Left renal pelvis (tissue), 4 donors: ENCODE data around the gene NFASC. TPM values are rescaled to one million over a fixed set of nuclear protein-coding genes. Genes with fewer than 3 reads are reported as not detected.

Experiments
- DNase-seq, 4 donors: peaks; one replicate each; pipeline ENCODE4 v3.0.0-alpha.2; 2013; ENCODE audit warnings: low read depth in 4 of 4, low spot score in 3 of 4
- polyA plus RNA-seq, 4 donors: library from polyadenylated mRNA; unstranded; fragments of 120-200 nt; gene quantifications; one replicate each; pipeline ENCODE4 v1.2.1, GENCODE V29; 2013; ENCODE audit not compliant: insufficient read length in 4 of 4

NFASC gene
- polyA plus RNA-seq, 4 donors, result 5.7 to 32.2 (median 13.9) TPM

DNA sequence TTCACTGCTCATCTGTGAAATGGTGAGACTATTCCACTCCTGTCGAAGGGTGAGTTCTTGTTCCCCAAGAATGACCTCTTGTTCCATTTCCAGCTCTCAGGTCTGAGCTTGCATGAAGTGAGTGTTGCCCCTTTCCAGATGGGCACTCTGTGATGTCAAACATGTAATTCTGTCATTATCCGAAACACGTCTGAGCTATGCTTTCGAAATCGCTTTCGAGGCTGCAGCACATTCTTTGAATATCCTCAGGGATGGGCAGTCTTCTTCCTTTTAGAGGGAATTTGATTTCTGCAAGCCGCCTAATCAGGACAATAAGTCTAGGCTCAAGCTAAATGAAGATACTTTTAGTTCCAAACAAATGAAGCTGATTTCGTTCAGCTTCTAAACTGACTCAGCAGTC is 15.1 kb downstream of the NFASC start:
- no peak for DNase-seq

DNA sequence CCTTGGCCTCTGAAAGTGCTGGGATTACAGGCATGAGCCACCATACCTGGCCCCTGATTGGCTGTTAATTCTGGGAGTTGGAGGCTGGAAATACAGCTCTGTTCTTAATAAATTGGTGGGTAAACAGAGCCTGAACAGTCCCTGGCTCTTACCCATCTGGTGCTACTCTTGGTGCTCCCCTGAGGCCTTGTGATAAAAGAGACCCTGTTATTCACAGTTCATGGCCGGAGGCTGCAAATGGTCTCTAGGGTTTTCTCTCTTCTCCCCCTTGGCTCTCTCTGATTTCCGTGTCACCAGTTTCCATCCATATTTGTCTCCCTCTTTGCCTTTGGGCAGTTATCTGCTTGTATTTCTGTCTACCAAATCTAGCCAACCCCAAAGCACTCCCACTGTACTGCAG is 17.2 kb downstream of the NFASC start:
- DNase-seq, result no peak

DNA sequence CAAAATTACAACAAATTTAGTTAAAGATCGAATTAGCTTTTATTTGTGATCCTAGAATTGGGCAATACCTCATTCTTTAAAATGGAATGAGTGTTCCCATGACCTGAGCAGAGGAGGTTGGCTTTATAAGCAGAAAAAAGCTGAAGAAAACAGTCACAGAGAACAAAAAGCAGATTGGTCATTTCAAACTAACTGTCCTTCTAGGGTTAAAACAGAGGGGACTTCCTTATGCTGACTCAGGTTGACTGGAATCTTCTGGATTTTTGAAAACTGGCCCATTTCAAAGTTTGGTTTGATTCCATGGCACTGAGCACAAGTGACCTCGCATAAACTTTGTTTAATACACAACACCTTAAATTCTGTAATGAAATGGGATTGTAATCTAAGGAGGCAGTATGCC is 17.6 kb downstream of the NFASC start:
- no peak for DNase-seq

DNA sequence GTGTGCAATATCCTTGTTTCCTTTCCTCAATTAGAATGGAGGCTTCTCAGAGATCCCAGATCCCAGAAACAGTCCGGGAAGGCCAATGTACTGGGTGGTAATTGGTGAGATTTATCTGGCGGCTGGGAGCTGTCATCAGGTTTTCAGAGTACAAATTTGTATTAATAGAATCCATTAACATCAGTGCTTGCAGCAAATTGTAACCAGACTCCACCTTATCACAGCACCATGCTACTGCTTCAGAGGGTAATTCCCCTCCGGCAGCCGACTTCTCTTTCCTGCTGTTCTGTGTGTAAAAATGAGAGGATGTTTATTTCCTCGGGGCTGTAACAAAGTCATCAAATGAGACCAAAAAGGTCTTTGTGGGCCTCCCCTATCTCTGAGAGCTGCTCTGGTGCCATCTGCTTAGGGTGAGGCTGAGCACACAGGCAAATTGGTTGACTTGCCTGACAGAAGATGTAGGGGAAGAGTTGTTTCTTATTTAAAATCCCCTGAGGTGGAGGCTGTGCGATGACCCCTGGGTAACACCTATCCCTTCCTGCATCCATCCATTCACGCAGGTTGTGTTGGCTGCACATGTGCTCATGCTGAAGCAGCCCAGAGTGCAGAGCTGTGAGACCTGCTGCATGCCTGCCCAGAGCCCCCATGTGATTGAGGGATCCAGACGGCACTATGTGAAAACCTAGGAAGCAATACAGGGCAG is 19.2 kb downstream of the NFASC start:
- DNase-seq, result no peak

DNA sequence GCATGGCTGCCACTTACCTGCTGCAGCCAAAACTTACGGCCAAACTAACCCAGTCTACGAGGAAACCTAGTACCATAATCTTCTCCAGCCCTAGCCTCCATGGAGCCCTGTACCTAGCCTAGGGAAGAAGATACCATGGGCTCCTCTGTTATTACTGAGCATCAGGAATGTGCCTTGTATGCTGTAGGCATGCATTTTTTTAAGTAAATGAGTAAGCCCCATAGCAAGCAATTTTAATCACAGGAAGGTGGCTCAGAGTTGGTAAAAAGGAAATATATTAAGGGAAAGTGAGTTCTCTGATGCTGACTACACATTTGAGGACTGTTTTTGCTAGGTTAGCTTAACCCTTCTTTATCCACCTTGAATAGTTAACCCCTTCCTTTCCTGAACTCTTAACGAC is 21.2 kb downstream of the NFASC start:
- DNase-seq, result no peak

DNA sequence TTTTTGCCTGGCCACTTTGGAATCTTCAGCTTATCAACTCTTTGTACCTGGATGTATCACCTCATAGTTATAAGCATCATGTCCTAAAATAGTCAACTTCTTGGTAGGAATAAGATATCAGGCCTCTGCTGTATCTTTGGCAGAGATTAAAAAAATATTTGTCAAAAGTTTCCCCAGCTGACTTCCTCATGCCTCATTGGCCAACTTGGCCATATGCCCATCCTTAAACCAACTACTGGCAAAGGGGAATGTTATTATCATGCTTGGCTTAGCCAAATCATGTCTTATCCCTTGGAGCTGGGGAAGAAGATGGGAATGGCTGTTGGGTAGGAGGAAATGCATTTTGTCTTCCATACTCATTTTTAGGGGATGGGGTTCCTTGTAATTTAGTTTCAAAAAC is 23.4 kb downstream of the NFASC start:
- DNase-seq, result no peak

DNA sequence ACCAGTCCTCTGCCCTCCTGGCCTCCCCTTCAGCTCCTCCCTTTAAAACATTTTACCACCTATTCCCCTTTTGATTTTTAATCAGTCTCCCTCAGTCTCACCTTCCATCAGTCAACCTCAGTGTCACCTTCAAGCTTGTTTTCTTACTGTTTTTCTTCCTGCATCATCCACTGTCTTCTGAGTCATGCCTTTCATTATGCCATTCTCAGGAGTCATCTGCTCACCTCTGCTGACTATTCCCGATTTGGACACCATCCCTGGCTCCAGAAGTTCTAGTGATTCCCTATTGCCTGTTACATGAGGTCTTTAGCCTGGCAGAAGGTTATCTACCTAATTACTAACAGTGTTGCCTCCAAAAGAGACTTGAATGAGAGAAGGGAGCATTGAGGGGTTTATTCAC is 23.9 kb downstream of the NFASC start:
- DNase-seq, result no peak

DNA sequence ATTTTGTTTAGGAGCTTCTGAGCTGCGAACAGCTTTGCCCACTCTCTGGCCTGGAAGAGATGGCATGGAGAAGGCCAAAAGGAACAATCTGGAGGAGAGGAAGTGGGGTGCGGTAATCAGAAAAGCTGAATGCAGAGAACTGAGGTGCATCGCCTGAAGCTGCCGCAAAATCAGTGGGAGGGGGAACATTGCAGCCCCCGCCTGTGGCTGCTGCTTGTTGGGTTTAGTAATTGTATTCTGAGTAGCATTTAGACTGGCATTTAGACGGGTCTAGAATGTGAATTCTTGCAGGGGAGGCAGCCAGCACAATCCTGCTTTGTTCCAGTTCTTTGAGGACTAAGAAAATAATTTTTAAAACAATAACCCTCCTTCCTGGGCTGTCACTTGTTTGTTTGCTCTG is 25.4 kb downstream of the NFASC start:
- no peak for DNase-seq

DNA sequence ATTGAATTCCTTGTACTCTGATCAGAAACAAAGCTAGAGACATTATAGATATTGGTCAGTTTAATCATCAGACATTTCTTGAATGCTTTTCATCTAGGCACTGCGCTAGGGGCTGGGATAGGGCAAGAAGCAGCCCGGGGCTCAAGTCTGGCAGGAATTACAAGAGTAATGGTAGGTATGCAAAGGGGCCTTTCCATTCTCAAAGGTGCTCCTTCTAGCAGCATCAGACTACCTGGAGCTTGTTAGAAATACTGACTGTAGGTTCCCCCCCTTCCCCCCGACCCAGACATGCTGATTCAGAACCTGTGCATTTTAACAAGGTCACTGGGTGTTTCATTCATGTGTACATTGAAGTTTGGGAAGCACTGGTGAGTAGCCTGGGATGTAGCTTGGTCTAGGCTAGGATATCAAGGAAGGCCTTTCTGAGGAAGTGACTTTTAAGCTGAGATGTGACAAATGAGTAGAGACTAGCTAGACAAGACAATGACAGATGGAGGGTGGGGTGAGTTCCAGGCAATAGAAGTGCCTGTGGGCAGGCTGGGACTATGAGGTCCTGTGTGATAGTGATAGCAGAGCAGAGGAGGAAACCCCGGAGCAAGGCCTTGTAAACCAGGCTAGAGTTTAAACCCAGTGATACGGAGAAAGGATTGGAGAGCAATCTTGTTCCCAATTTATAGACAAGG is 26.3 kb downstream of the NFASC start:
- no peak for DNase-seq

DNA sequence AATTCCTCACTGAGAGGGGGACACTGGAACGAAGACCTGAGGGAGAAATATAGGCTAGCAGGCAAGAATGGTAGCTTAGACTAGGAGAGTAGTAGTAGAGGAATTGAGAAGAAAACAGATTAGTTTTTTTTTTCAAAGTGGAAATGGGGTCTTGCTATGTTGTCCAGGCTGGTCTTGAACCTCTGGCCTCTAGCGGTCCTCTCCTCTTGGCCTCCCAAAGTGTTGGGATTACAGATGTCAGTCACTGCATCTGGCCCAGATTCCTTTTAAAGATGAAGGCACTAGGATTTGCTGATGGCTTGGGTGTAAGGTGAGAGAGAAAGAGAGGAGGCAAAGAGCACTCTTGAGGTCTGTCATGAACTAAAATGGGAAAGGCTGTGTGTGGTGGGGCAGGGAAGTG is 30.1 kb downstream of the NFASC start:
- DNase-seq, result no peak

DNA sequence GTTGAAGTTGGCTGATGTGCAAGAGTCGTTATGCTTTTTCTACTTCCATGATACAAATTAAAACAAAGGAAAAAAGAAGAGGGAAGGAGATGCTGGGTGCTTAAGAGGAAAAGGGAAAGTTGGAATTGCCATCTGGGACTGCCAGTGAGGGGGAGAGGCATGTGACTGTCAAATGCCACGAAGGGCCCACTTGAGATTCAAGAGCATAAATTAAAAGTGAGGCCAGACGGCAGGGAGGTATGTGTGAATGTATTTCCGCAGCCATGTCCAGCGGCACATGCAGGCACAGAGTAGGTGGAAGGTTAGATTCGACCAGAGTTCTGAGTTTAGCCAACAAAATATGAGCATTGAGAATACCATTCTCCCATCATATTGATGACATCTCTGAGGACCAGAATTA is 32.0 kb downstream of the NFASC start:
- no peak for DNase-seq

DNA sequence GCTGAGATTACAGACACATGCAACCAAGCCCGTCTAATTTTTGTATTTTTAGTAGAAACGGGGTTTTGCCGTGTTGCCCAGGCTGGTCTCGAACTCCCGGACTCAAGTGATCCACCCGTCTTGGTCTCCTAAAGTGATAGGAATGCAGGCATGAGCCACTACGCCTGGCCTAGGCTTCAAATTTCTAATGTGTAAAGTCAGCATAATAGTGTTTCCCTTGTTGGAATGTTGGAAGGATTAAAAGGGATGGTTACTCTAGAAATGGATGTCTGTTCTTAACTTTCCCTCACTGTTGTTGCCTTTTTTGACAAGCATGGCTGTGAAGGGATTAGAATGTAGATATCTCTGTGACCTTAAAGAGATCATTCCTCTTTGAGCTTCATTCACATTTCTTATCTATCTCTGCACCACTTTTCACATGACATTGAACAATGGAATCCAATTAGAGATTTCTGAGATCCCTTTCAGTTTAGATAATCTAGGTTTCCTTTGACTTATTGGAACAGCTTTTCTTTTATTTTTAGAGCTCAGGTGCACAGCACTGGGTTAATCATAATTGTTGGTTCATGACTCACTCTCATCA is 33.7 kb downstream of the NFASC start:
- DNase-seq, result no peak

DNA sequence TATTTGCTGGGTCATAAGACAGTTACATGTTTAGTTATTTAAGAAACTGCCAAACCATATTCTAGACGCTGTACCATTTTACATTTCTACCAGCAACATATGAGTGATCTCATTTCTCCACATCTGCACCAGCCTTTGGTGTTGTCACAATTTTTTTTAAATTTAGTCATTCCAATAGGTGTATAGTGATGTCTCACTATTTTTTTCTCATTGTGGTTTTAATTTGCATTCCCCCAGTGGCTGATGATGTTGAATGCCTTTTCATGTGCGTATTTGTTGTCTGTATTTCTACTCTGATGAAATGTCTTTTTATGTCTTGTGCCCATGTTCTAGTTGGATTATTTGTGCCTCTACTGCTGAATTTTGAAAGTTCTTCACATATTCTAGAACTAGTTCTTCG is 38.4 kb downstream of the NFASC start:
- DNase-seq, result no peak

DNA sequence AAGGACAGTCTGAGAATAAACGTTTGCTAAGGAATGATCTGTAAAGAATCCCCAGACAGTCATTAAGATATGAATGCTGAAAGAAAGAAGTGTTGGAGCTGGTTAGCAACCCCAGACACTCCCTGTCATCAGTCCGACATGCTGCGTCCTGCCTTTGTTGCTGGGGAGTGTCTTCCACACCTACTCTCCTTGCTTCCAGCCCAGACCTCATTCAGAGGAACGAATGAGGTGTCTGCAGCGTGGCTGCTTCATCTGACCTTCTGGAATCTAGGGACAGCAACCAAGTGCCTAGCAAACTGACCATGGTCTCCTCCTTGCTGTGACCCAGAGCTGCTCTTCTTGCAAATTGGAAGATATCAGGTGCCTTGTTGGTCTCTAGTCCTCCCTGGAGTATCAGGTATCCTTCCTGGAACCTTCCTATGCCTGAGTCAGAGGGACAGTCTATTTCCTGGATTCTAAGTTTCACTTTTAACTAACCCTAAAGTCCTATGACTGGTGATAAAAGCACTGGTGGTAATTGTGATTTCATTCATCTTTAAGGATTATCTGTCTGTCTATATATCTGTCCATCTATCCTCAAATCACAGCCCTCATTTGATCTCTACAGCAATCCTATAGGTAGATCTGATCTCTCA is 45.3 kb downstream of the NFASC start:
- no peak for DNase-seq

DNA sequence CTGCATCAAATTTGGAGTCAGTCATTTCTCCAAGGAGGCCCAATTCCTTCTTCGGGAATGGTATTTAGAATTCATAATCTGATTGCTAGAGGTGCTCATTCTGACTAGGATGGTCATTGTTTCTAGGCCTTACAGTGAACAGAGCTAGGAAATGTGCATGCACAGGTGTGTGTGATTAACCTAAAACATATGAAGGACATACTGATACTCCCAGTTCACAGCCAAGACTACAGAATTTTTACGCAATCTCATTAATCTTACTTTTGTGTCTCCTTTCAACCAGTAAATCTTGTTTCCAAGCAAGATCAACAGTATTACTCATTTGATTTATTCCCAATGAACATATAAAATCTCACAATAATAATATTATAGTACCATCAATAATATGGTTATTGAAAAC is 47.1 kb downstream of the NFASC start:
- no peak for DNase-seq

DNA sequence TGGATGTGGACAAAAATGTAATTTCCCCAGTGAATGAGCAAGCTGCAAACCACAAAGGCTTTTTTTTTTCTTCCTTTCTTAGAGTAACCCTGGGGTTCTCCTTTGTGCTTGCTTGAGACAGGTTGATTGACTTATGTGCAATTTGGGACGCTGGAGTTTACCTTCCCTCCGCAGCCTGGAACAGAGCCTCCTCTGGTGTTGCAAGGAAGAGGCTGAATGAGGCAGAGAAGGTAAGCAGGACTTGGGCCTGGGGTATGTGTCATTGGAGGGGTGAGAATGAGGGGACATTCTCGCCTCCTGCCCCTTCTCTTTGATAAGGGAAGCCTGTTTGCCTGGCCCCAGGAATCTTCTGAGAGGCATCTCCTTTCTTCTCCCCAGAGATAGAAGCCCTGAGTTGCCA is 49.8 kb downstream of the NFASC start:
- no peak for DNase-seq

DNA sequence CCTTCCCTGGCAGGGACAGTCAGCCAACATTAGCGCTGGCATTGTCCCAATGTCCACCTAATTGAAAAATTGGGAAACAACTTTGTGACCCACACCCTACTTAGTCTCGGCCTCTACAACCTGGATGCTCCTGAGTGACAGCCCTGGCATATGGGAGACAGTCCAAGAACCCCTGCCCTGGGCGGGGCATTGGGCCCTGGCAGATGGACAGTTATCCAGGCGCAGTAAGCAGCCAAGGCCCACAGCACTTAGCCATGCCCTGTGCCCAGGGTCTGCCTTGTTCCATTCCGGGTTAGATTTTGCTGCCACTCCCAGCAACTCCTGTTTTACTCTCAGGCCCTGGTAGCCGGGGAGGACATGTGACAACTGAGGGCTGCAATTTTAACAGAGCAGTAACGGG is 50.3 kb downstream of the NFASC start:
- DNase-seq, result no peak

DNA sequence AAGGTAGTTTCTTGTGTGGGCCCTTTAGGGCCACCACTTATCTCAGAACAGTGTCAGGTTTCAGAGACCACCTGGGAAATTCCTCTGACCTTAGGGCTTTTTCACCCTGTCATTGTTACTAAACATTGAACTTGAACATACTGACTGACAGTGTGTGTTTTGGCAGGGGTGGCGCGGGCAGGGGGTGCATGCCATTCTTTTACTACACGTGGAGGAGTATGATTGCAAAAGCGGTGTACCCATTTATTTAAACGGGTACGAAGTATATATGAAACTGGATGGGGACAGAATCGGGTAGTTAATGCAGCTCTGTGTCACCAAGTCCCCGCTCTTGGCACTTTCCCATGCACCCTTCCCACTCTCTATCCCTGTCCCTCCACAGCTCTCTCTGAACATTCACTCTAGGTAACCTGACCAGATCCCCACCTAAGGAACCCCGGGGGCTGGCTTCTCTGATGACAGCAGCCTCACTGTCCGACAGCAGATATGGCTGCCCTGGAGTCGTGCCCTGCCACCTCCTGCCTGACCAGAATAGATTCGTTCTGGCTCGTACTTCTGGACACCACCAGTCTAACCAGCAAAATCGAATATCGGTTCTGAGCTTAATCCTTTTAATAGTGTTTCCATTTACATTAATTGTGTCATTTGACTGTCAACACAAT is 51.3 kb downstream of the NFASC start:
- no peak for DNase-seq

DNA sequence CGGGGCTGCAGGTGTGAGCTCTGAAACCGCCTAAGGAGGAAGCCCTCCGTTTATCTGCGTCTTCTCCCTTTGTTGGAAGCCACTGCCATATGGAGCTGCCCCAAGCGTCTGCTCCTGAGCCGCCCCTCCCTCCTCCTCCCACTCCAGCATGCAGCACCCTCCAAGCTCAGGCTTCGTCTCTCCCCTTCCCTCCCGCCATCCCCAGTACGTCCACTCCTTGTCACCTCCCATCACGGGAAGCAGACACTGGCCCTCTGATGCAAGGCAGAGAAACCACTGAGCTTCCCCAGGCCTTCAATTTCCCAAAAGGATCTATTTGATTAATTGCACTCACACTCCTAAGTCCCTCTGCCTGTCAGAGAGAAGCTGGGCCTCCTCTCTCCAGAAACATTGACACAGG is 52.5 kb downstream of the NFASC start:
- no peak for DNase-seq

DNA sequence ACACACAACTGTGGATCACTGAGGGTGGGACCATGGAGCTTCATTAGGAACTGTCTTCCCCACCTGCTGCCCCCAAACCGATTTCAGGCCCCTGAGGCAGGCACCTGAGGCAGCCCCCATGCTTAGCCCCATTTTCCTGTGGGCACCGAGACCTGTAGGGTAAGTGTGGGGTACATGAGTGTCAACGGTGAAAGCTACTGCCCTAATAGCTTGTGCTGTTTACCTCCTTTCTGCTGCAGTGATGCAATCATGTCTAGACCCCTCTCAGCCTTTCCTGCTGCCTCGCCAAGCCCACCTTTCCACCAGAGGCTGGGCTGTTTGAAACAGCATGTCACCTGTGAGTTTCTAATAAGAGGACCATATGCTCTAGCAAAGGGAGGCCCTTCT is 53.0 kb downstream of the NFASC start:
- DNase-seq, result no peak

DNA sequence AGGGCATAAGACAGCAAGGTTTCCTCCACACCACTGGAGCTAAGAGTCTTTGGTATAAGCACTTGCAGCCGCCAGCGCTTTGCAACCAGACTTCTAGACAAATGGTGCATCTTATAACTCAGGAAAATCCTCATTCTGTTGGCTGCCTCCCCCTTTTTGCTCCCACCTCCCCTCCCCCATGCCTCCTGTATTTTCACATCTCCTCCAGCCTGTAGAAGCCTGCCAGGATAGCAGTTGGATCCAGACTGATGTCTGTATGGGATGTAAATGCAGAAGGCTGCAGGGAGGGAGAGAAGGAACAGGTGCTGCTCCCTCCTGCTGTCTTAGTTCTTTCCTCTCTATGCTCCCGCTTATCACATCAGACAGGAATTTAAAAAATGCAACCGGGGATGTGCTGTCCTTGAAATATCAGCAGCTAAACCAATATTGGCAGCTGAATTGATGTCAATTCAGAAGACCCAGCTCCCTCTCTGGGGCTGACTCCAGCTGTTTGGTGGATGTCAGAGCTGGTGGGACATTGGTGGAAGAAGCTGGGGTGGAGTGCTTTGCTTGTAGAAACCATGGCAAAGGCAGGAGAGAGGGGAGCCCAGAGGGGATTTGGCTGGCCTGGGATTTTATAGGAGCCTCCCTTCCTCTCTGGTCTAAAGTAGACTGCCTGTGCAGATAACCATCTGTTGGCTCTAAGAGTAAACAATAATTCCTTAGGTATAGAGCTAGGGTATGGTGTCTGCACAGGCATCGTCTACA is 53.5 kb downstream of the NFASC start:
- DNase-seq, result no peak
